ENCODE measurements around the gene PDGFRB.

Gene PDGFRB

DNA sequence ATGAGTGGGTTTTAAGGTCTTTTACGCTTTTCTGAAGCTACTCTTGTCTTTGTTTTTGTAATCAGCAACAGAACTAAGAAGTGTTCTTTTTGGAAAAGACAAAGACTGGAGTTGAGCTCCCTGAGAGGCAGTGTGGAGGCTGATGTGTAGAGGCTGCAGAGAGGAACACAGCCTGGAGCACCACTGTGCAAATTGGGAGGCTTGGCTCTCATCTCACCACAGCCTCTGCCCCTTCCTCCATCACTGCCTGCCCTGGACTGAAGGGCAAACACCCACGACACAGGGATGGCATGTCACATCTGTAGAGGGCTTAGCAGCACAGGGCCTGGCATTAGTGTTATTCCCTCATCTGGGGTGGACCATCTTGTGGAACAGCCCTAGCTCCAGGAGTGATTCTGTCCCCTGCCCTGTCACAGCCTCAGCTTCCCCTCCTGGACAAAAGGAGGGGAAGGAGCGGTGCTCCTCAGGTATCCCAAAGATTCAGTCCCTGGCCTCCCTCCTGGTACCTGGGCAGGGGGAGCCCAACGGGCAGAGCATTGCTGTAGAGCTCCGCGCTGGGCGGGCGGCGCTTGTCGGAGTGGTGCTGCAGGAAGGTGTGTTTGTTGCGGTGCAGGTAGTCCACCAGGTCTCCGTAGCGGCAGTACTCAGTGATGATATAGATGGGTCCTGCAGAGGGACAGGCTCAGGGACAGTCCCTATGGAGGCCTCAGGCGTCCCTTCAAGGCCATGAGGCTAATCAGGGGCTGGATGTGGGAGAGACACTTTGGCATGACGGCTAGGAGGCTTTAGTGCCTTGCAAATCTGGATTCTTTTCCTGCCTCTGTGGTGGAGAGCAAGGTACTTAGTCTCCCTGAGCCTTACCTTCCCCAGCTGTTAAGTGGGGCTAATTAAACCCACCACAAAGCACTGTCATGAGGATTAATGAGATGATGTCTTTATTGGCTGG lies 32.8 kb downstream of the PDGFRB start:
- Histone ChIP-seq H3K9ac (ENCODE audit: low read depth, low read length, poor library complexity) (peak overlapping the region; percentile 75), H3K27ac (replicated peaks; ENCODE audit: low read length) (no peak overlapping the region), H2BK120ac (ENCODE audit: low read depth, low read length) (no peak overlapping the region), H2BK5ac (ENCODE audit: low read length) (no peak overlapping the region), H3K4me1 (ENCODE audit: control insufficient read depth in 2 of 2, insufficient read depth in 1 of 2, low read depth in 1 of 2, low read length in 2 of 2) (peaks cover 0 to 5% of the 10 kb centered on the region in 2 donors), H3K4ac (ENCODE audit: low read length) (no peak overlapping the region), H3K4me3 (ENCODE audit: low read length in 2 of 2) (no peak overlapping the region), H2AK5ac (ENCODE audit: low read depth, low read length) (peak overlapping the region; percentile 31), H2AFZ (ENCODE audit: low read length) (no peak overlapping the region), H4K91ac (ENCODE audit: low read depth, low read length, poor library complexity) (peak overlapping the region; percentile 7), H2BK12ac (ENCODE audit: low read length) (no peak overlapping the region), H3K23ac (ENCODE audit: low read depth, low read length, poor library complexity) (no peak overlapping the region), H3K18ac (ENCODE audit: low read length) (no peak overlapping the region), H4K8ac (ENCODE audit: low read depth, low read length) (no peak overlapping the region), H3K9me3 (replicated peaks in 1 of 2; ENCODE audit: control insufficient read depth in 2 of 2, insufficient read depth in 1 of 2, low read depth in 1 of 2, low read length in 2 of 2) (no peaks in the 10 kb centered on the region), H3K79me1 (ENCODE audit: low read depth, low read length) (no peaks in the 10 kb centered on the region), H3K14ac (ENCODE audit: low read length) (no peak overlapping the region), H3K36me3 (replicated peaks in 1 of 2; ENCODE audit: control insufficient read depth in 2 of 2, insufficient read depth in 2 of 2, low read length in 2 of 2) (no peaks in the 10 kb centered on the region), H3K27me3 (ENCODE audit: control insufficient read depth in 3 of 3, insufficient read depth in 3 of 3, low read depth in 1 of 3, low read length in 3 of 3) (no peaks in the 10 kb centered on the region), H3K4me2 (ENCODE audit: insufficient read depth, low read length, poor library complexity, severe bottlenecking) (no peak overlapping the region), H2BK15ac (ENCODE audit: low read length) (no peak overlapping the region)
- no peak for DNase-seq (ENCODE audit: low spot score)
- WGBS, 2 donors (ENCODE audit: extremely low coverage in 2 of 2, insufficient read length in 2 of 2, insufficient replicate concordance in 1 of 2) = no CpG with 5 or more reads among the region's 15 CpGs

GRCh38 chr5:150122158-150122510 lies 33.5 kb downstream of the PDGFRB start:
- H2BK5ac ChIP-seq (ENCODE audit: low read length) = no peak overlapping the region
- no peak overlapping the region for H3K27ac ChIP-seq (replicated peaks; ENCODE audit: low read length)
- no CpG with 5 or more reads among the region's 5 CpGs for WGBS, 2 donors (ENCODE audit: extremely low coverage in 2 of 2, insufficient read length in 2 of 2, insufficient replicate concordance in 1 of 2)
- H3K36me3 ChIP-seq (replicated peaks in 1 of 2; ENCODE audit: control insufficient read depth in 2 of 2, insufficient read depth in 2 of 2, low read length in 2 of 2) = no peaks in the 10 kb centered on the region
- H3K27me3 ChIP-seq (ENCODE audit: control insufficient read depth in 3 of 3, insufficient read depth in 3 of 3, low read depth in 1 of 3, low read length in 3 of 3) = no peaks in the 10 kb centered on the region
- no peak overlapping the region for H3K14ac ChIP-seq (ENCODE audit: low read length)
- peaks cover 0 to 8% of the 10 kb centered on the region in 2 donors for H3K4me1 ChIP-seq (ENCODE audit: control insufficient read depth in 2 of 2, insufficient read depth in 1 of 2, low read depth in 1 of 2, low read length in 2 of 2)
- H2AFZ ChIP-seq (ENCODE audit: low read length) = no peak overlapping the region
- H2BK120ac ChIP-seq (ENCODE audit: low read depth, low read length) = no peak overlapping the region
- no peak overlapping the region for H4K8ac ChIP-seq (ENCODE audit: low read depth, low read length)
- H3K23ac ChIP-seq (ENCODE audit: low read depth, low read length, poor library complexity) = no peak overlapping the region
- H3K9me3 ChIP-seq (replicated peaks in 1 of 2; ENCODE audit: control insufficient read depth in 2 of 2, insufficient read depth in 1 of 2, low read depth in 1 of 2, low read length in 2 of 2) = no peaks in the 10 kb centered on the region
- H4K91ac ChIP-seq (ENCODE audit: low read depth, low read length, poor library complexity) = no peak overlapping the region
- H2BK12ac ChIP-seq (ENCODE audit: low read length) = no peak overlapping the region
- no peak overlapping the region for H3K4me2 ChIP-seq (ENCODE audit: insufficient read depth, low read length, poor library complexity, severe bottlenecking)
- H3K9ac ChIP-seq (ENCODE audit: low read depth, low read length, poor library complexity) = no peak overlapping the region
- no peak overlapping the region for H3K4me3 ChIP-seq (ENCODE audit: low read length in 2 of 2)
- H2AK5ac ChIP-seq (ENCODE audit: low read depth, low read length) = no peak overlapping the region
- no peak overlapping the region for H3K4ac ChIP-seq (ENCODE audit: low read length)
- H3K18ac ChIP-seq (ENCODE audit: low read length) = no peak overlapping the region
- H2BK15ac ChIP-seq (ENCODE audit: low read length) = no peak overlapping the region
- no peaks in the 10 kb centered on the region for H3K79me1 ChIP-seq (ENCODE audit: low read depth, low read length)
- DNase-seq (ENCODE audit: low spot score) = no peak

DNA sequence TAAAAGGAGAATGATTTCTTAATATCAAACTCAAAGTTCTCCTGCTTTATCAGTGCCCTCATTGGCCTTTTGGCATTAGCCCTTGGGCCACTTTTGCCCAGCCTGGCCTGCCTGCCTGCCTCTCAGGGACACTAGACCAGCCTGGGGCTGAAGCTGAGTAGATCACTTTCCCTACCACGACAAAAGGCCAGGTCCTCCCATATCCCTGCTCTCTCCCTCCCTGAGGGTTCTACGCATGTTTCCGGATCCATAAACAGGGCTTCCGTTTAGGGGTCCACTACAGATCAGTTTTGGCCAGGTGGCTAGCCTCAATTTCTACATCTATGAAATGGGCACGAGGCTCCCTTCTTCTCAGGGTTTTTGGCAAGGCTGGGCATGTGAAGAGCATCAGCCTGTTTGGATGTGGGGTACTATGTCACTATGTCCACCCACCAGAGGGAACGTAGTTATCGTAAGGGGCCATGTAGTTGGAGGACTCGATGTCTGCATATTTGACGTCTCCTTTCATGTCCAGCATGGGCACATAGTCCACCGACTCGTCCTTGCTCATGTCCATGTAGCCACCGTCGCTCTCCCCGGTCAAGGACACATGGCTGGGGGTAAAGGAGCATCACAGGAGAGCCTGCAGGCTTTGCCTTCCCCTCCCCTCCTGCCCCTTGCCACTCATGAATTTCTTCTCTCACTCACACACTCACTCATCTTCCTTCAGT lies 34.0 kb downstream of the PDGFRB start:
- Histone ChIP-seq H3K23ac (ENCODE audit: low read depth, low read length, poor library complexity) (no peak overlapping the region), H3K9ac (ENCODE audit: low read depth, low read length, poor library complexity) (no peak overlapping the region), H3K9me3 (replicated peaks in 1 of 2; ENCODE audit: control insufficient read depth in 2 of 2, insufficient read depth in 1 of 2, low read depth in 1 of 2, low read length in 2 of 2) (no peaks in the 10 kb centered on the region), H2BK12ac (ENCODE audit: low read length) (no peak overlapping the region), H3K4ac (ENCODE audit: low read length) (no peak overlapping the region), H4K8ac (ENCODE audit: low read depth, low read length) (peak overlapping the region; percentile 66), H3K36me3 (replicated peaks in 1 of 2; ENCODE audit: control insufficient read depth in 2 of 2, insufficient read depth in 2 of 2, low read length in 2 of 2) (no peaks in the 10 kb centered on the region), H3K27ac (replicated peaks; ENCODE audit: low read length) (no peak overlapping the region), H3K14ac (ENCODE audit: low read length) (no peak overlapping the region), H2AK5ac (ENCODE audit: low read depth, low read length) (no peak overlapping the region), H2BK5ac (ENCODE audit: low read length) (no peak overlapping the region), H2AFZ (ENCODE audit: low read length) (no peak overlapping the region), H3K27me3 (ENCODE audit: control insufficient read depth in 3 of 3, insufficient read depth in 3 of 3, low read depth in 1 of 3, low read length in 3 of 3) (no peaks in the 10 kb centered on the region), H2BK15ac (ENCODE audit: low read length) (no peak overlapping the region), H4K91ac (ENCODE audit: low read depth, low read length, poor library complexity) (no peak overlapping the region), H3K79me1 (ENCODE audit: low read depth, low read length) (no peaks in the 10 kb centered on the region), H3K18ac (ENCODE audit: low read length) (no peak overlapping the region), H3K4me1 (ENCODE audit: control insufficient read depth in 2 of 2, insufficient read depth in 1 of 2, low read depth in 1 of 2, low read length in 2 of 2) (peaks cover 0 to 8% of the 10 kb centered on the region in 2 donors), H2BK120ac (ENCODE audit: low read depth, low read length) (no peak overlapping the region), H3K4me3 (ENCODE audit: low read length in 2 of 2) (no peak overlapping the region), H3K4me2 (ENCODE audit: insufficient read depth, low read length, poor library complexity, severe bottlenecking) (no peak overlapping the region)
- no peak for DNase-seq (ENCODE audit: low spot score)
- WGBS, 2 donors (ENCODE audit: extremely low coverage in 2 of 2, insufficient read length in 2 of 2, insufficient replicate concordance in 1 of 2) = no CpG with 5 or more reads among the region's 14 CpGs

Data from neuronal stem cell (in vitro differentiated cells).